Measurements from ENCODE around the gene AQP6.

Gene AQP6

DNA sequence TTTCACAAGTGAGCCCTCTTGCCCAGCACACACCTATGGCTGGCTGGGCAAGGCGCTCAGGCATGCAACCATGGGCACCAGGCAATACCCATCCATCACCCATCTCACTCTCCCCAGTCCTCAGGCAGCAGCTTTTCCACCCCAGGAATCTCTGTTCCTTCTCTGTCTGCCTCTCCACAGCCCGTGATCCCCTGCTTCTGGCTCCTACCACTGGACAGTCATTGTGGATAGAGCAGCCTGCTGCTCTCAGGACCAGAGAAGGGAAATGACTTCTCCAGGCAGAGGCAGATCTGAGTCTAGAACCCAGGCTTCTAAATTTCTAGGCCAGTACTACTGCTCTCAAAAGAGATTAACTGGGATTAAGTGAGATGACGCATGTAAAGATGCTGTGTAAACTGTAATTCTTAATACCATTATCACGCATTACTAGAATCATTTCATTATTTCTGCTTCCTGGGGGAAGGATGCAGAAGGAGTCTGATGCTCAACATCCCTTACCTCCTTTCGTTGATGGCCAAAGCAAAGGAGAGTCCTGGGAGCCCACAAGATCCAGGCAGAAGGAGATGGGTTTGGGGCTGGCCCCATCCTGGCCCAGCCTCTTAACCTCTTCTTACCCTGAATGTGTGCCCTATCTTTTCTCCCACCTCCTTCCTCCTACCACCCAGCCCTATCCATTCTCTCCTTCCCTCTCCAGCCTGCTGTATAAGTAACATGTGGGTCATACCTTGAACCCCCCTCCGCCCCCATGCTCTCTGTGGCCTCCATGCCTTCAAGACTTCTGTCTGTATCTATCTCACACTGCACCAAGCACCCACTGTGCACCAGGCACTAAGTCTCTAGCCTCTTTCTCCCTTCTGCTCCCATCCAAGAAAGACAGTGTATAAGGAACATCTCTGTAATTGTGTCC, 15.8 kb upstream of the AQP6 start:
- no peak for DNase-seq

DNA sequence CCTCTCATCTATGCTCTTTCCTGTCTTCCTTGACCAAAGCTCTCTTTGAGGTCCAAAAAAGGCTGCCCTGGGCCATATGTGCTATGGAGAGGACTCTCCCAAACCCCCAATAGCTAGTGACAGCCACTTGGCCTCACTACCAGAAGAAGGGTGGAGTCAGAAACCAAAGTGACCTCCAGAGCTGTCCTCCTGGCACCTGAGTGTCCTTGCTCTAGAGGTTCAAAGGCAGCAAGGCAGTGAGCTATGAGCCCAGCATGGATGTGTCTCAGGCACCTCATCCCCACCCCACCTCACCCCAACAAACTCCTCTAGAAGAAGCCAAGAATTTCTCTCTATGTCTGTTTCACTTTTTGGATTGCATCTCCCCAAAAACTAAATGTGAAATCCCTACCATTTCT, 15.2 kb upstream of the AQP6 start:
- no peak for DNase-seq

DNA sequence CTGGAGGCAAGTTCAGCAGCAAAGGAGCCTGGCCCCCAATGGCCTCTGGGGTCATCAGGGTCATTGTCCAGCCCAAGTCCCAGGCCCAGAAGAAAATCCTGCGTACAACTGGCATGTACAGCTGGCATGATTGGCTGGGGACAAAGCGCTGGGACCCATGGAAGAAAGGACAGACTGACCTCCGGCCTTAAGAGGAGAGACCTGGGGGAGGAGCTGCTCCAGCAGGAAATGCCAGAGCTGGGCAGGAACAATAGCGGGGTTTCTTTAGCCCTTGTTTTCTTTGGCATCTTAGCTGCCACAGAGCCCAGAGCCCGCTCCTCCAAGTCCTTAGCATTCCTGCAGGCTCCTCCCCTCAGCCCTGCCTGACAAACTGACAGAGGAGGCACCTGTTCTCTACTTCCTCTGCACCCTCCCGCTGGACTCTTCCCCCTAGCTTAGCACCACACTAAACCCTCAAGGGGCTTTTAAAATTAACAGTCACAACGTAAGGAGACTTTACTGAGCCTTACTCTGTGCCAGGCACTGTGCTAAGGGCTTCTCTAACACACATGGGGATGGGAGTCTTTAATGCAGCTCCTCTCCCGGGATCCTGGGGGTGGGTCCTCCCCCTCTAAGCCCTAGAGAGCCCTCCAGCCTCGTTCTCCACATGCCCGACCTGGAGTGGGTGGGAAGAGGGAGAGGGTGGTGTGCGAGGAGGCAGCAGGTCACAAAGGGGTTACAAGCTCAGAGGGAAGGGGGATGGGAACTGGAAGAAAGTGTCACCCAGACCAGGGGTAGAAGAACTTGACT, 12.9 kb upstream of the AQP6 start:
- no peak for DNase-seq

DNA sequence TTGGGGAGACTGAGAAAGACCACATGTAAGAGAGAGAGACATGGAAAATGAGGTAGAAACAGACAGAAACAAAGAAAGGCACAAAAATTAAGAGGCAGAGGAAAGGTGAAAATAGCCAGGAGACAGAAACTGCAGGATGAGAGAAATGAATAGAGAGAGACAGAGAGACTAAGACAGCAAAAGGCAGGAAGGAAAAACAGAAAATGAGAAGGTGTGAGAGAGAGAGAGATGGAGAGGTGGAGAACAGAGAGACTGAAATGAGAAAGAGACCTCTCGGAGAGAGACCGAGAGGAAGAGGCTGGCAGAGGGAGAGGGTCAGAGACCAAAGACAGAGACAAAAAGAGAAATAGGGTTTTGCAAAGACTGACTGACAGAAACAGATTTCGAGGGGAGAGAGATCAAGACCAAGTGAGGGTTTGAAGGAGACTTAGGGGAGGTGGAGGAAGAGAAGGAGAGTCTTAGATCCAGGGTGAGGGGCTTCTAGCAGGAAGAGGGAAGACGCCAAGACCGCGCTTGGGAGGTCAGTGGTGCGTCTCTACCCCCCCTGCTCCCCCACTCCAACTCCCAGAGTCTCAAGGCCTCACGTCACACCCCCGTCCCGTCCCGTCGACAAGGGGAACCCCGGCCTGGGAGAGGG, 12.2 kb upstream of the AQP6 start:
- no peak for DNase-seq

DNA sequence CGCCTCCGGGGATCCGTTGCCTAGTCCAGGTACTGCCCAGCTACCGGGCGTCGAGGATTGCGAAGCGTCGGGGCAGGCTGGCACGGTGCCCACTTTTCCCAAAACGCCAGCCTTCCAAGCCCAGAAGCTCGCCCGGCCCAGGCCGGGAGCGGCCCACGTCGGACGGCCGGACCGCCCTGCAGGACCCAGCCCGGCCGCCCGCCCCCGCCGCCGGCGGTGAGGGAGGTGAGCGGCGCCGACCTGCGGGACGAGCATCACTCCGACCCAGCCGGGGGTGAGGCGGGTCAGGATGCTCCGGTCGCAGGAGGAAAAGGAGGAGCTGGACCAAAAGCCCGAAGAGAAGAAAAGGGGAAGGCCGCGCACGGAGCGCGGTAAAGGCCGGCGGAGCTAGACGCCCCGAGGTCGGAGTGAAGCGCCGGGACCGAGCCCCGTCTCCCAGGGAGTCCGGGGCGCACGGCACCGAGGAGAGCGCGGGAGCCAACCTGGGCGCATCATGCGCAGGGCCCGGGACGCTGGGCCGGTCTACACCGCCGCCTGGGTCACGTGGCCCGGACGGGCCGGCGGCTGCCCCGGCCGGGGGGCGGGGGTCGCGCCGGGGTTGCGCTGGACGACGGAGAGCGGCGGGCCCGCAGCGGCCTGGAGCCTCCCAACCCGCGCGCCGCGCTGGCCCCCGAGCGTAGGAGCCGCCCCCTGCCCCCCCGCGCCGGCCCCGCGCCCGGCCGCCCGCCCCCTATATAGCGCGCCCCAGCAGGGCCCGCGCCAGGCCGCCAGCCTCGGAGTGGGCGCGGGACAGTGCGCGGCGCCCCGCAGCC, 11.4 kb upstream of the AQP6 start, which contains the start of gene AQP5:
Gene AQP5, plus strand, starts transcription at position 762 of the 812 bp plus-strand sequence. CDS start 146 bp downstream, outside the sequence.
- DNase-seq, result no peak

DNA sequence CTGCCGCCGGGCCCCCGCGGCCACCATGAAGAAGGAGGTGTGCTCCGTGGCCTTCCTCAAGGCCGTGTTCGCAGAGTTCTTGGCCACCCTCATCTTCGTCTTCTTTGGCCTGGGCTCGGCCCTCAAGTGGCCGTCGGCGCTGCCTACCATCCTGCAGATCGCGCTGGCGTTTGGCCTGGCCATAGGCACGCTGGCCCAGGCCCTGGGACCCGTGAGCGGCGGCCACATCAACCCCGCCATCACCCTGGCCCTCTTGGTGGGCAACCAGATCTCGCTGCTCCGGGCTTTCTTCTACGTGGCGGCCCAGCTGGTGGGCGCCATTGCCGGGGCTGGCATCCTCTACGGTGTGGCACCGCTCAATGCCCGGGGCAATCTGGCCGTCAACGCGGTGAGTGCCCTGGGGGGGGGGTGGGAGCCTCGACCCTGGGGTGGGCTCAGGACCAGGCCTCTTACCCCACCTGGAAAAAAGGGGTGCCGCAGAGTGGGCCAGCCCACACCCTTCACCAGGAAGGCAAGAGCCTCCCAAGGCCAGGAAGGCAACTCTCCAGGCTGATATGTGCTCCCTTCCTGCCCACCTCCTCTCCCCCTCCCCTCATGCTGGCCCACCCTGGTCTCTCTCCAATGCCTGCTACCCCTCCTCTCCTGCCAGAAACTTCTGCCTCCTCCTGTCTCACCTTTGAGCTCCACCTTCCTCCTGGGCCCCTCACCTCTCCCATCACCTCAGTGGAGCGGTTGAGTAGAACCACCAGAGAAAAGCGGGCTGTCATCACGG, 10.6 kb upstream of the AQP6 start:
- no peak for DNase-seq

DNA sequence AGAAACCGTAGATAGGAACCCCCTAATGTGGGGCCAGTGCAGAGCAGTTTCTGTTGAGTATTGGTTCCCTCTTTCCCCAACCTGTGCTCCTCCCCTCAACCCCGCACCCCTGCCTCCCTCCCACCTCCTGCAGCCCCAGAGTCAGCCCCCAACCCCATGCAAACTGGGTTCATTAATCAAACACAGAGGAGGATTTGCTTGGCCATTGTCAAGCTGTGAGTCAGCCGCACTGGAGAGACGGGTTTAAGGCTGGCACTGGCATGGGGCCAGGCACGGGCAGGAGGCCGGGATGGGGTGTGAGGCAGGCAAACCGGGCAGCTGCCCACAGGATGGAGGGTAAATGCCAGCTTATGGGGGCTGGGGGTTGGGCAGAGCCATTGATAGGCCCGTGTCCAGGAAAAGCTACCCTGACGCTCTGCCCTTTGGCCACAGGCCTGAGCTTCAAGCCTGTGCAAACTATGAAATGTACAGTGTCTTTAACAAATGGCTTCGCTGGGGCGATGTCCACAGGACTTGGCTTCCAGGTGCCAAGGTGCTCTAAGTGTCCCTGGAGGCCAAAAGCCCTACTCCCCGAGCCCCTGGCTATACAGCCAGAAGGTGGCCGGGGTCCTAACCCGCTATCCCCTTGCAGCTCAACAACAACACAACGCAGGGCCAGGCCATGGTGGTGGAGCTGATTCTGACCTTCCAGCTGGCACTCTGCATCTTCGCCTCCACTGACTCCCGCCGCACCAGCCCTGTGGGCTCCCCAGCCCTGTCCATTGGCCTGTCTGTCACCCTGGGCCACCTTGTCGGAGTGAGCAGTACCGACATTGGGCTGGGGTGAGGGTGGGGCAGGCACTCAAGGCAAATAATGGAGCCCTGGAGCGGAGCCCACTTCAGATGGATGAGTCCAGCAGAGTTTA, 9.6 kb upstream of the AQP6 start:
- DNase-seq, result no peak

DNA sequence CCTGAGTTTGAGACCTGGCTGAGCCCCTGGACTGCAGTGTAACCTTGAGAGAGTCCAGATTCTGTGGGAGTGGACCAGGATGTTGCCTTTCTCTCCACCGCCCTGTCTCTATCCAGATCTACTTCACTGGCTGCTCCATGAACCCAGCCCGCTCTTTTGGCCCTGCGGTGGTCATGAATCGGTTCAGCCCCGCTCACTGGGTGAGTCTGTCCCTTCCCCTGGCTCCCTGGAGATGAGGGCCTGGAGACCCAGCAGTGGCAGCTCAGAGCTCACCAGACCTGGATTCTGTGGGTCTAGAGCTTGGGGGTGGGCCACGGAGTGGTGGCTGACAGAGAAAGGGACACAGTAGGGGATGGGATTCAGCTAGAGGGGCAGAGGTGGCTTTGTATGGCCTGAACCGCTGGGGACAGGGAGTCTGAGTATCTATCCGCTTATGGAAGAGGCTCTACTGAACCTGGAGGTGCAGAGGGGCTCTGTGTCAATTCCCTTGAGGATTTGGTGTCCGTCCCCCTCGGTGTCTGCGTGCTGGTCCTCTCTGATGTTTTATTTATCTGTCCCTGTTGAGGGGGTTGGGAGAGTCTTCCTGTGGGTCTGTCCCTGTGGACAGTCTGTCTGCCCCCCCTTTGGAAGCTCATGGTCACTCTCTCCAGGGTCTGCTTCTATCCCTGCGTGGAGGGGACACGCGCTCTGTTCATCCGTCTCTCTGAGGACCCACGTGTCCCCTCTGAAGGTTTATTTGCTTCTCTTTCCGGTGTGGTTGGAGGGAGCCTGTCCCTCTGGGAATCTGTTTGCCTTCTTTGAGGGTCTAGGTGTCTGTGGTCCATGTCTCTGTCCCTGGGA, 8.6 kb upstream of the AQP6 start:
- DNase-seq, result no peak

DNA sequence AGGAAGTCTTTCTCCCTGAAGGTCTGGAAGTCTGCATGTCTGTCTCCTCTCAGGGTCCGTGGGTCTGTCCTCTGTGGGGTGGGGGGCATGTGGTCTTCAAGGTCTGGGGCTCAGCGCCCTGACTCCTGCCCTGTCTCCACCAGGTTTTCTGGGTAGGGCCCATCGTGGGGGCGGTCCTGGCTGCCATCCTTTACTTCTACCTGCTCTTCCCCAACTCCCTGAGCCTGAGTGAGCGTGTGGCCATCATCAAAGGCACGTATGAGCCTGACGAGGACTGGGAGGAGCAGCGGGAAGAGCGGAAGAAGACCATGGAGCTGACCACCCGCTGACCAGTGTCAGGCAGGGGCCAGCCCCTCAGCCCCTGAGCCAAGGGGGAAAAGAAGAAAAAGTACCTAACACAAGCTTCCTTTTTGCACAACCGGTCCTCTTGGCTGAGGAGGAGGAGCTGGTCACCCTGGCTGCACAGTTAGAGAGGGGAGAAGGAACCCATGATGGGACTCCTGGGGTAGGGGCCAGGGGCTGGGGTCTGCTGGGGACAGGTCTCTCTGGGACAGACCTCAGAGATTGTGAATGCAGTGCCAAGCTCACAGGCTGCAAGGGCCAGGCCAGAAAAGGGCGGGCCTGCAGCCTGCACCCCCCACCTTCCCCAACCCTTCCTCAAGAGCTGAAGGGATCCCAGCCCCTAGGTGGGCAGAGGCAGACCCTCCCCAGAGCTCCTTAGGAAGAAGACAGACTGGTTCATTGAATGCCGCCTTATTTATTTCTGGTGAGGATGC, 7.7 kb upstream of the AQP6 start:
- DNase-seq, result no peak

DNA sequence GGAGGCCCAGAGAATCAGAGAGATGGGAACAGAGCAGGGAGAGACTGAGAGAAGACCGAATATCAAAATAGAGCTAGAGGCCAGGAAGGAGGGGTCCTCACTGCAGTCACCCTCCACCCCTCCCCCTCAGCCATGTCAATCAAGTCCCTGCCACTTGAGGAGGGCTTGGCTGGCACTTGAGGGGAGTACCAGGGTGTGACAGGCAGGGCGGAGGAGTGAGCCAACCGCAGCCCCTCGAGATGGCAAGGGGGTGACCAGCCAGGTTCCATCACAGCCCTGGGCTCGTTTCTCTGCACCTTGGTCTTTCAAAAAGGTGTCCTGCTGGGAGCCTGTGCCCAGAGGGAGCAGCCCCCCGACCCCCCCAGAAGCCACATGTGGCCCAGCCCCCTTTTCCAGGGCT, 6.9 kb upstream of the AQP6 start:
- DNase-seq, result no peak

DNA sequence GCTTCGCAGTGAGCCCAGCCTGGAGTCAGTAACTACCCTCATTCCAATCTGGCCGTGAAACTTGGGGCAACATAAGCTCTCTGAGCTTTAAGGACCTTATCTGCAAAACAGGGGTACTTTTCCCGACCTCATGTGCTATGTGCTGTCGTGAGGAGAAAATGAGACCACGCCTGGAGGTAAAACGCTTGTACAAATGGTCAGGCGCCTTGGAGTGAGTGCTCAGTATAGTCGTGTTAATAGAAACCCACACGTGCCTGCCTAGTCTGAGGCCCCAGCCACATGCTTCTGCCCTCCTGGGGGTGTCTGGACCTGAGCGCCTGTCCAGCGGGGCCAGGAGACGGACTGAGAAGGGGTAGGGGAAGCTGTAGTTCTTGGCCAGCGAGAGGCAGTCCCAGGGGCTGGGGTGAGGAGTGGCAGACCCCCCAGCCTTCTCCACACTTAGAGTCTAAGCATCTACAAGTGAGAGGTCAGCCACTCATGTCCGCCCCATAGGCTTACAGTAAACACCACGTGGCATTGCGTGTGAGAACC, 6.2 kb upstream of the AQP6 start:
- no peak for DNase-seq

DNA sequence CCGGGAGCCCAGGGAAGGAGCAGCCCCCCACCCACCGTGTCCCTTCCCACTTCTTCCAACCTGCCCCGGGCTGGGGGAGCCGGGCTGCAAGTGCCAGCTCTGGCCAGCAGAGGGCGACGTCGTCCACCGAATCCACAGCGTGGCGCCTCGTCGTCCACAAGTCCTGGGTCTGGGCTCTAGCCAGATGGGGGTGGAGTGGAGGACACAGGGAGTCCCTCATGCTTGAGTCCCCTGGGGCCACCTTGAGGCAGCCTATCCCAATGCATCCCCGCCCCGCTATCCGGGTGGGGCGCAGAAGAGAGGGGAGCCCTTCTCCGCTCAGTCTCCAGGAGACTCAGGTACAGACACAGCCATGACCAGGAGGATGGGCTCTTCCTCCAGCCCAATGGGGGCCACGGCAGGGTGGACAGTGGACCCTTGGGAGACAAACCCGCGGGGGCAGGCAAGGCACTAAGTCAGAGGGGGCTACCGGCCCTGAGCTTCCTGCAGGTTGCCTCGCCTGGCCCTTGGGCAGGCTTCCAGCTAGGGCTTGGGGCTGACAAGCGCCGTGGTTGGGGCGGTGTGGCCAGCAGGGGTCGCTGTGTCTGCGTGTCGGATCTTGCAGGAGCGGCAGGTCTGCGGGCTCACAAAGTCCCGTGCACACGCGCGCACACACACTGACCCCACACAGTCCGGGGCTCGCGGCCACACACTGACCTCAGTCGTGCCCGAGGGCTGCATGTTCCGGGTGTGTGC, 5.5 kb upstream of the AQP6 start:
- peak; percentile 90 for DNase-seq

DNA sequence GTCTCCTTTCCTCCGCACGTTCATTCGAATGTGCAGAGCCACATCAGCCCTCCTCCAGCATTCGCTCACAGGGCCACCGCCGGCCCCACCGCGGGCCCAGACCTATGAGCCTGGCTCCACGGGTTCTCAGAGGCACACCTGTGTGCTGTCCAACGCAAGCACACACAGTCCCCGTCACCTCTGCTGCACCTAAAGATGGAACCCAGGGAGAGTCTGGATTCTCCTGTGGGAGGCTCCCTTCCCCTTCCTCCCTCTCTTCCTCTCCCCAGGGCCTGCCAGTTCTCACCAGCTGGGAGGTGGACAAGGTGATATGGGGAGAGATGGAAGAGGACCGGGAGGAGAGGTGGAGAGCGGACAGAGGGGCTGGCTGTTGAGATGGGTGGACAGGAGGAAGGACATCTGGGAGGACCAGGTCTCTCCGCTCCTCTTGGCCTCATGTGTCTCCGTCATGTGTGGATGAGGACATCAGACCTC, 4.9 kb upstream of the AQP6 start:
- no peak for DNase-seq

DNA sequence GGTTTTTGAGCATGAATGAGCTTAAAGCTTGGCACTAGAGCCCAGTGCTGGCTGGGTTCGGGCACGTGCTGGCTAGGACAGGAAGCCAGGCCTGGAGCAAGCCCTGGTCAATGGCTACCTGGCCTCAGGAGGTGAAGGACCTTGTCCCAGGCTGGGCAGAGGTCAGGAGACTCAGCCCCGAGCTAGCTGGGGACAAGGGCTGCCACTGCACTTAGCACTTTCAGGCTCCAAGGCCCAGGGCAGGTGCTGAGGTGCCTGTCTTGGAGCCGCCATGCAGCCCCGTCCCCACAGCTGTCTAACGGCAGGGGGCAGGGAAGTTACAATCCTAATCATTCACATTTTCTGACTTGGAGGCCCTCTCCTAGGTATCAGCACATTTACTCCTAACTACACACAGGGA, 4.3 kb upstream of the AQP6 start:
- DNase-seq, result no peak

DNA sequence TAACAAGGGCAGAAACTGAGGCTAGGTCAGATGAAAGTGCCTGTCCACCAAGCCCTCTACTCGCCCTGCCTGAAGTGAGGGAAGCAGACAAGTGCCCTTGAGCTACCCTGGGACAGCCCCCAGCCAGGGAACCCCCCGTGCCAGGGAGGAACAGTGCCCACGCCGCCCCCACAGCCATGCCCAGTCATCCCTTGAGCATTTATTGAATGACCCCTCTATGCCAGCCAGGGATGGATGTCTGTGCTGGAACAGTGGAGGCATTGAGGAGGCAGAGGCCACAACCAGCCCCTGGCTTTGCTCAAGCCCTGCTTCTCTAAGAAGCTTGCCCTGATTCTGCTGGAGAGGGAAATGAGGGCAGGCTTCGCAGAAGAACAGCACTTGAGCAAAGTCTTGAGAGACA, 3.7 kb upstream of the AQP6 start:
- DNase-seq, result no peak

DNA sequence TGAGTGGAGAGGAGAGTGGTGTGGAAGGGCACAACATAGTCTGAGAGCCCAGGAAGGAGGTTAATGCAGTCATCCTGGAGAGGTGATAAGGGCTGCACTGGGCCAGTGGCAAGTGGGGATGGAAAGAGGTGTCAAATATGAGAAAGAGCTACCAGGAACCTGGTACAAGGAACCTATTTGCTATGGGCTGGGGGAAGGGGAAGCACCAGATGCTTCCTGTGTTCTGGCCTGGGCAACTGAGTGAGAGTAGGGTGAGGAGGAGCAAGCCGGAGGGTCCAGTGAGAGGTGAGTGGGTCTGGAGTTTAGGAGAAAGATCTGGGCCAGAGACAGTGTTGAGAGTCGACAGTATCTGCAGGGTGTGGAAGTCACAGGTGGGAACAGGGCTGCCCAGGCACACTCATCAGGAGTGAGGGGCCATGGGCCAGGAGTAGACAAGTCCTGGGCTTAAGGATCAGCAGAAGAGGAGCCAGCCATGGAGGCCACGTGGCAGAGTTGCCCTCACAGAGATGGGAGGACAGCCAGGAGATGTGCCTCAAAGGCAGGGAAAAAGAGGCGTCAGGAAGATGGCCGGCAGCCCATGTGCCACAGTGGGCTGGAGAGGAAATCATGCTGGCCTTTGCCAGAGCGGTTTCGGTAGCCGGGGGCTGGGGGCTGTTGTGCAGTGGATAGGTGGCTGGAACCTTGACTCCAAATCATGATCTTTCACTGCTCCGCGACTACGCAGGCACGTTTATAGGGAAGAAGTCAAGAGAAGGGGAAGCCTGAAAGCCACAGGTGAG, 2.9 kb upstream of the AQP6 start:
- DNase-seq, result no peak

DNA sequence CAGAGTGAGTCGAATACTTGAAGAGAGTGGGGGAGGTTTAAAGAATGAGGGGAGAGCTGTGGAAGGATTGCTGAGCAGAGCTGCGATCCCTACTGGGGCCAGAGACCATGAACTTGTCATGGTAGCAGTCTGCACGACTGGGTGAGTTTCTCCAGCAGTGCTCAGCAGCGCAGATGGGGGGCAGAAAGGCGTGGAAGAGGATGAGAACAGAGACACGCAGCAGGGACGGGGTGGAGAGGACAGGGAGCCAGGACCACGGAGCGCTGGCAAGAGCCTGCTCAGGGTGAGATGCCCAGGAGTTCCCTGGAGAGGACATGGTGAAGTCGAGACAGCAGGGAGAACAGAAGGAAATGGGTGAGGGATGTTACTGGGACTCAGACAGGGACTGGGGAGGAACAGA, 2.1 kb upstream of the AQP6 start:
- no peak for DNase-seq

All from activated CD4-positive, alpha-beta T cell treated with anti-CD3 and anti-CD28 coated beads, Interleukin-10, Interleukin-2, amounts not matched to agents 100 ng/mL and 50 ng/mL, durations not matched to agents 16 hours and 8 hours (primary cell).